HAP-1 (cell line): ENCODE measurements around the gene SH3D19.

Experiments
- DNase-seq, 2 experiments: peaks; one replicate each; pipeline ENCODE4 v3.0.0-alpha.2; 2016 to 2020; ENCODE audit warnings: low spot score in 2 of 2
- H3K27me3 ChIP-seq: fragments of 250-450 bp; sonication (Bioruptor Pico); 2 replicates; pipeline ENCODE4 v1.5.1; 2020; ENCODE audit warnings: low read depth, mild to moderate bottlenecking, moderate library complexity
- H3K36me3 ChIP-seq: fragments of 250-450 bp; sonication (Bioruptor Pico); replicated peaks from 2 replicates; pipeline ENCODE4 v1.5.1; 2020; ENCODE audit warnings: mild to moderate bottlenecking
- H3K4me1 ChIP-seq: fragments of 250-450 bp; sonication (Bioruptor Pico); 2 replicates; pipeline ENCODE4 v1.5.1; 2020; ENCODE audit warnings: mild to moderate bottlenecking
- H3K4me3 ChIP-seq: fragments of 250-450 bp; sonication (Bioruptor Pico); 2 replicates; pipeline ENCODE4 v1.5.1; 2020; ENCODE audit warnings: mild to moderate bottlenecking, moderate library complexity
- H3K9me3 ChIP-seq: fragments of 250-450 bp; sonication (Bioruptor Pico); 2 replicates; pipeline ENCODE4 v1.5.1; 2020; ENCODE audit warnings: mild to moderate bottlenecking, moderate library complexity
- in situ Hi-C: fragments of 300-500 bp; cut with MboI; formaldehyde crosslinking; loops from 3 replicates; pipeline ENCODE4 v1.14.3; 2020; ENCODE audit warnings: low sequenced_read_pairs, inconsistent platforms, mixed read lengths

The SH3D19 gene

DNA sequence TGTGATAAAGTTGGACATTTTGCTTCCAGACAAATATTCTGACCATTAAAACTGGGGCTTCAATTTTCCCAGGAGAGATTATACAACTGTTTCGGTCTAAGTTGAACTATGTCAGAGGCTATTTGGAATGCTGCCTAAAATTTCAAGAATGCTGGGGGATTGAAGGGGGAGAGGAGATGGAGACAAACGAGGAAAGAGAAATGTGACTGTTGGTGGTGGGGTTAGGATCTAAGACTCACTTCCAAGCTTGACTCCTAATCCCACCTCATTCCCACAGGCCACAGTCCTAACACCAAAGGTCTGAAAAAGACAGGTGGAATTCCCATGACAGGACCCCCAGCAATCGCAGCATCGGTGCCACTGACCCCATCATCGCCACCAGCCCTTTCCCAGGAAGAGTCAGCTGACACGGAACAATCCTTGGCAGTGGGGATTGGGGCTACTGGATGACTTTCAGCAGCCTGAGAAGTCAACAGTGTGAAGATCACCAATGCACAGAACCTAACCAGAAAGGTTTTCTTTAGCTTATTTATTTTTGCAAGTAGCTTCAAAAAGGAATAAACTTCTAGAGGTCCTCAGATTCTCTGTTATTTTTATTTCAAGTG lies 122.5 kb downstream of the SH3D19 start:
- peaks cover 6% of the 10 kb centered on the region for H3K4me1 ChIP-seq
- in situ Hi-C loops, result no loop called here
- DNase-seq, result no peak
- no peak overlapping the region for H3K4me3 ChIP-seq
- no peaks in the 10 kb centered on the region for H3K9me3 ChIP-seq
- no peaks in the 10 kb centered on the region for H3K36me3 ChIP-seq
- no peaks in the 10 kb centered on the region for H3K27me3 ChIP-seq

DNA sequence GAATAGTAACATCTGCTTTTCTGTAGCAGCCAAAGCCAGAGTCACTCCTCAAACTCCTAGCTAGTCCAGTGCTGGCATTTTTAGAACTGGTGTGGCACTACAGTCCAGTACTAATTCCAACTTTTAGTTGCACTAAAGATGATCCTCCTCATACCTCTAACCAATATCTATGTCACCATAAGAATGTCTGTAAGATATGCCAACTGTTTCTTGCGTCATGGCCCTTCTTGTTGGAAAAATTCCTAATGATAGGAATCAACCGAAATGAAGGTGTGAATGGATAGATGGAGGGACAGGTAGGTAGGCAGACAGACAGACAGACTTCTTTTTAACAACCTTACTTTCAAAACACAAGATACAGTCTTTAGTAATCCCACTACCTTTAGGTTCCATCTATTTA lies 123.0 kb downstream of the SH3D19 start:
- no peak for DNase-seq
- no peaks in the 10 kb centered on the region for H3K27me3 ChIP-seq
- peaks cover 6% of the 10 kb centered on the region for H3K4me1 ChIP-seq
- in situ Hi-C loops, result no loop called here
- no peaks in the 10 kb centered on the region for H3K9me3 ChIP-seq
- no peak overlapping the region for H3K4me3 ChIP-seq
- no peaks in the 10 kb centered on the region for H3K36me3 ChIP-seq

DNA sequence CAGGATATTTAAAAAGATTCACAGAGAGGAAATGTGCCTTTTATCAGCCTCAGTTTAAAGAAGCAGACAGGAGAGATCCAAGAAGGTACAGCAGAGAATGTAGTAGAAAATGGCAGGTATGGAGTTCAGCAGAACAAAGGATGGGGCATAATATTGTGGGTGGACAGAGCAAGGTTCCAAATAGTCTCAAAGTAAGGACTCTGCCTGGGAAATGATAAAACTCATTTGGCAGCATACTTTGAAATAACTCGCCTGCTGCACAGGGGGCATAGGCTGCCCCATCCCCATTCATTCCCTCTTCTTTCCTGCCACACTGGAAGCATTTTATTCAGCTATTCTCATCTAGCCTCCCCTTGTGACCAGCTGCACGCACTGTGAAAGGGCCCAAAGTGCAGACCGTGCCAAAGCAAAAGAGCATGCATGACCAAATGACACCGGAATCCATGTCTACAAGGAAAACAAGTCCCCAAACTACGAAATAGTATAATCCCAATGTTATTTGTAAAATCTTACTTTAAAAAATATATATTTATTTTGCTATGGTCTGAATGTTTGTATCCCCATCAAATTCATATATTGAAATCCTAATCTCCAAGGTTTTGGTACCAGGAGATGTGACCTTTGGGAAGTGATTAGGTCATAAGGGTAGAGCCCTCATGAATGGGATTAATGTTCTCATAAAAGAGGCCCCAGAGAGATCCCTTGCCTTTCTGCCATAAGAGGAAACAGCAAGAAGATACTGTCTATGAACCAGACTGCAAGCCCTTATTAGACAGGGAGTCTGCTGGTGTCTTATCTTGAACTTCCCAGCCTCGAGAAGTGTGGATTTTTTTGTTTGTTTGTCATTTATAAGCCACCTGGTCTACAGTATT lies 125.8 kb downstream of the SH3D19 start:
- in situ Hi-C loops, result no loop called here
- no peak for DNase-seq
- Histone ChIP-seq H3K4me1 (peaks cover 6% of the 10 kb centered on the region), H3K36me3 (no peaks in the 10 kb centered on the region), H3K27me3 (no peaks in the 10 kb centered on the region), H3K4me3 (no peak overlapping the region), H3K9me3 (no peaks in the 10 kb centered on the region)

DNA sequence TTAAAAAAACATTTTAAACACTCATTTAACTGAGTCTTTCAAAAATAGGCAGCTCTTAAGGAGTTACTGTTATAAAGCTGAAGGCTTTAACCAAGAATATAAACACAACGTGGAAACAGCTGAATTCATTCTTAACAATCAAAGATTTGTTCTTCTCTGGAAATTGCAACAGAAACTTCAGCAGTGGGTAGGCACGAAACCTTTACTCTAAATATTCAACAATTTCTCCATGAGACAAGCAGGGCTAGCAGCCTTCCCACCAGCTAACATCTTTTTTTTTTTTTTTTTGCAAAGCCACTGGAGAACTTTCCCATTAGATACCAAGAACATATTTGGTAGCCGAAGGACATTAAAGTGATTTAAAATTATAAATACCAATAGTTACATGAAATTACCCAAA lies 126.7 kb downstream of the SH3D19 start:
- Histone ChIP-seq H3K27me3 (no peaks in the 10 kb centered on the region), H3K4me3 (no peak overlapping the region), H3K9me3 (no peaks in the 10 kb centered on the region; the same call in 1 of the 2 replicates), H3K4me1 (no peaks in the 10 kb centered on the region; the same call in 1 of the 2 replicates), H3K36me3 (no peaks in the 10 kb centered on the region)
- in situ Hi-C loops, result no loop called here
- DNase-seq, result no peak

DNA sequence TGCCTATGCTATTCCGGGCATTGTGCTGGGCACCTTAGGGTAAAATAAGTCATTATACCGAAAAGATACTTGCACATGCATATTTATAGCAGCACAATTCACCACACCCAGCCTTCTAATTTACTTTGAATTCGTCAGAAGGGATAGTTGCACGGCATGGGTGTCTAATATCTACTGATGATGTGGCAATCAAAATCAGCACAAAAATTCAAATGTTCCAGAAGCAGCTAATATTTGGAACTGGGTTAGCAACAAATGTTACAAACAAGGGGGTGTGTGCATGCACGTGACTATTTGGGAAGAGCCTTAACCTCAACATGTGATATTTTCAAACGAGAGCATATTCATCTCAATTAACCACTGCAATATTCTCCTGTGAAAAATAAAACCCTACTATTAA lies 128.2 kb downstream of the SH3D19 start:
- Histone ChIP-seq H3K36me3 (no peaks in the 10 kb centered on the region), H3K4me3 (no peak overlapping the region), H3K27me3 (no peaks in the 10 kb centered on the region), H3K9me3 (no peaks in the 10 kb centered on the region; the same call in 1 of the 2 replicates), H3K4me1 (no peaks in the 10 kb centered on the region)
- in situ Hi-C loops, result no loop called here
- DNase-seq, result no peak

DNA sequence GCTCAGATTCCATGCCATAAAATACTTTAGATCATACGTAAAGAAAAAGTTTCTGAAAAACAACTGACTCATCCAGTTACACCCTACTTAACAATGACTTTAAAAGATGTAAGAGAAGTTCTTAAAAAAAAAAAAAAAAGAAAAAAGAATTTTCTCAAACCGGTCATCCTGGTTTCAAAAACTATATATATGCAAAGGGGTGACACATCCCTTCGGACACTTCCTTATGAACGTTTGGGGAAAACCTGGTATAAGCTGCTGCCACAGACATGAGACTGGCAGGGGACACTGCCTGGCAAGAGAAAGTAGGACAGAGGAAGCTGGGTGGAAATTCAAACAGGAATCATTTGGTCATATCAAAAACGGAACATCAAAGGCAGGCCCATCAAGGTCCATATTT lies 129.6 kb downstream of the SH3D19 start:
- Histone ChIP-seq H3K4me3 (no peak overlapping the region), H3K36me3 (no peaks in the 10 kb centered on the region), H3K27me3 (no peaks in the 10 kb centered on the region), H3K9me3 (no peaks in the 10 kb centered on the region; the same call in 1 of the 2 replicates), H3K4me1 (no peaks in the 10 kb centered on the region)
- in situ Hi-C loops, result no loop called here
- DNase-seq, result no peak

DNA sequence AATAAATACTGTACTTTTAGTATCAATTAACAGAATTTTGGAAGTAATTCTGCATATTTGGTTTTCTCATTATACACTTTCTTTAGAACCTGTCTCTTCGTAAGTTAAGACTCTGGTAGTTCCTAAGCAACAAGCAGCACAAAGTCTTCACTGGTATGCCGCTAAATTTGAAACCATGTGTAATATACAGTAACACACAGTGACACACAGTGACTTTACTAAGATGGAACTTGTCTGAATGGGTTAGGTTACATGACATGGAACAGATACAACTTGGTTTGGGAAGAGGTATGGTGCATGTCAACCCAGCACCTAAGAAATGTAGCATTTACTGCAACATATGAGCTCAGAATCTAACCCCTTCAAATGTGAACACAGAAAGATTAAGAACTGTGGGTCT lies 132.0 kb downstream of the SH3D19 start:
- Histone ChIP-seq H3K4me3 (no peak overlapping the region), H3K4me1 (no peaks in the 10 kb centered on the region), H3K36me3 (no peaks in the 10 kb centered on the region), H3K9me3 (no peaks in the 10 kb centered on the region; the same call in 1 of the 2 replicates), H3K27me3 (no peaks in the 10 kb centered on the region)
- in situ Hi-C loops, result no loop called here
- DNase-seq, result no peak

DNA sequence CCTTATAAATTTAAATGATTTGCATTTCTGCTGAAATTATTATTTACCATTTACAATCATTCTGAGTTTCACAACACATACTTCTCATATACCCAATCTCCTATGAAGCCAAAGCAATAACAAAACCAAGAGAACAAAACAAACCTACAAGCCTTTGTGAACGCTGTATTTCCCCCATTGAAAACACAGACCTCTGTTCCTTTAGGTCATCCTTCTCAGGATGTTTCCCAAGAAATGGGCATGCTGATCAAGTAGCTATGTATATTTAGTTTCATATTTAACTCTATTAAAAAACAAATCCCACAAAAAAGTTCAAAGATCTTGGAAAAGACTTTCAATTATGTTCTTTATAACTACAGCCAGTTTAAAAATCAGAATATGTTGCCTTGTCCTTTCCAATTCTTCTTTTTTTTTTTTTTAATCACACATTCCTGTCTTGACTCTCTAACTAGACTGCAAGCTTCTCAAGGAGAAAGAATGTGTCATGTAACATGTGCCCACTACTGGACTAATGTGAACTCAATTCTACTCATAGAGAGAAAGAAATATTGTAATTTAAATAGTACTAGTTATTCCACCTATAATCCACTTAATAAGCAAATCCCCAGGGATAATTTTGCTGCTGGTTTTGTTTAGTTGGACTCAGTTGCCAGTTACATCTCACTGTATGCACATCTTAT lies 132.7 kb downstream of the SH3D19 start:
- no peaks in the 10 kb centered on the region; the same call in 1 of the 2 replicates for H3K9me3 ChIP-seq
- in situ Hi-C loops, result no loop called here
- no peaks in the 10 kb centered on the region for H3K4me1 ChIP-seq
- H3K27me3 ChIP-seq, result no peaks in the 10 kb centered on the region
- DNase-seq, result no peak
- no peaks in the 10 kb centered on the region for H3K36me3 ChIP-seq
- H3K4me3 ChIP-seq, result no peak overlapping the region

DNA sequence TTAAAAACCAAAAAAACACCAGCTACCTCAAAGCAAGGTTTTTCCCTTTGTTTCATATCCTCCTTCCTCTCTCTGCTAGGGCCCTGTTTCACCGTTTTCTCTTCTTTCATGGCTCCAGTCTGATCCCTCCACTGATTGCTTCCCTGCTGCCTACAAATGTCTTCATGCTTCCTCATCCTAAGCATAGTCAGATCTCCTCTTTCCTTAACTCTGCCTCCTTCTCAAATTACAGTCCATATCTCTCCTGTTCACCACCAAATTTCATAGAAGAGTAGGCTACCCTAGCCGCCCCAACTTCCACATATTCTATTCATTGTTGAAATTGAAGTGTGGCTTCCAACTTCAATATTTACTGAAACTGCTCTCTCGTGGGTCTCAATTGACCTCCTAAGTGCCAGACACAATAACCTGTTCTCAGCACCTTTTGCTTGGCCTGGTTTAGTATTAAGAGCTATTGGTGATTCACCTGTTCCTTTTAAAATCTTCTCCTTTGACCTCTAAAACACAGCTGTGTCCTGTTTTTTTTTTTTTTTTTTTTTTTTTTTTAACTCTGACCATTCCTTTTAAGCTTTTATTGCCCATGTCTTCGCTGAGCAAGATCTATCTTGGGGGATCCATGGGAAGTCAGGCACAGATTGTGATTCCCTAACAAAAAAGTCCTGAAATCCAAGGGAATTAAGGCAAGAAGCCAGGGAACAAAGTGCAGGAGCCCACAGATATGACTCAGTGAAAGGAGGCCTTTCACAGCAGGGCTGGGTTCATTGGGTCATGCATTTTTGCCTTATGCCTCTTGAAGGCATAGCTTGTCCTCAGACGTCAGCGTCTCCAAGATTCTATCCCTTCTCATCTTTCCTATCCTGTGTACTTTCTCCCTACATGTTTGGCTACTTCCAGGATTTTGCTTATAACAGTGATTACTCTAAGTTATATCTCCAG lies 140.6 kb downstream of the SH3D19 start:
- H3K4me1 ChIP-seq, result no peaks in the 10 kb centered on the region
- no peak for DNase-seq
- in situ Hi-C loops, result no loop called here

DNA sequence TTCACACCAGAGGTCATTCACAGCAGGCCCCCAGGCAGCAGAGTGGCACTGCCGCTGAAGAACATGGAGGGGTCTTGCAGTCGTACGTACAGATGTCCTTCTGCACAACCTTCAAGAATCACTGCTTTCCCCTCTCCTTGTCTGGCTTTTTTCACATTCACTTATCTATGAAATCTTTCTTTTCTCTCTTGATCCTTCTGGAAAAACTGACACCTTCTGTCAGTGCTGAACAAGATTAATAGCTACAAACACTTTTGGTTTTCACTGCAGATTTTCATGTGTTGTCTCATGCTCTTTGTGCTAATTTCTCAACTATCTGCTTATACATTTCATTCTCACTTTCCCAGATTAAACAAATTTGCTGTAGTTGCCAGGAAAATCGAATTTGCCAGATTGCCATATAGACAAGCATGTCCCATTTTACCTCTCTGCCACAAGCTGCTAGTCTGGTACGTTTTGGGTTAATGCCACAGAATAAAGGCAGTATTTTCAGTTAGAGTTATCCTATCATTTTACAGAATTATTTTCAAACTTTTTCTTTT lies 142.9 kb downstream of the SH3D19 start:
- no peak for DNase-seq
- H3K4me3 ChIP-seq, result no peak overlapping the region
- no peaks in the 10 kb centered on the region for H3K27me3 ChIP-seq
- in situ Hi-C loops, result no loop called here
- no peaks in the 10 kb centered on the region for H3K4me1 ChIP-seq
- H3K9me3 ChIP-seq, result no peaks in the 10 kb centered on the region
- H3K36me3 ChIP-seq, result no peaks in the 10 kb centered on the region

More for the DNA sequence above, 140.6 kb downstream of the SH3D19 start:
- no peak overlapping the region for H3K4me3 ChIP-seq
- no peaks in the 10 kb centered on the region for H3K36me3 ChIP-seq
- H3K9me3 ChIP-seq, result no peaks in the 10 kb centered on the region
- H3K27me3 ChIP-seq, result no peaks in the 10 kb centered on the region

DNA sequence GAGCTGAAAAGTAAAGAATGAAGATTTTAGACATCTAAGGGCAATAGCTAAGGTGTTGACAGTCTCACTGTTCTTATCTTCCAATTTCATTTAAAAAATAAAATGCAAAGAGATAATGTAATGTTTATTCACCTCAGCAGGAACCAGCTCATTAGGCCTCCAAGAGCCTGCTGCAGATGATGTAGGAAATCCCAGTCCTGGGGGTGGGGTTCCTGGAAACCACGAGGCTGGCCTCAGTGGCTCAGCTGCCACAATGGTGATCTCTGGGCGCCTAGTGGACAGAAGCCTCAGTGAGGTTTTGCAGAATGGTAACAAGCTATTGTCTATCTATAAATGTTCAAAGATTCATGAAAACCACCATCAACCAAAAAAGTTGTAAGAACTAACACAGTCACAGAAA lies 148.7 kb downstream of the SH3D19 start:
- in situ Hi-C loops, result no loop called here

DNA sequence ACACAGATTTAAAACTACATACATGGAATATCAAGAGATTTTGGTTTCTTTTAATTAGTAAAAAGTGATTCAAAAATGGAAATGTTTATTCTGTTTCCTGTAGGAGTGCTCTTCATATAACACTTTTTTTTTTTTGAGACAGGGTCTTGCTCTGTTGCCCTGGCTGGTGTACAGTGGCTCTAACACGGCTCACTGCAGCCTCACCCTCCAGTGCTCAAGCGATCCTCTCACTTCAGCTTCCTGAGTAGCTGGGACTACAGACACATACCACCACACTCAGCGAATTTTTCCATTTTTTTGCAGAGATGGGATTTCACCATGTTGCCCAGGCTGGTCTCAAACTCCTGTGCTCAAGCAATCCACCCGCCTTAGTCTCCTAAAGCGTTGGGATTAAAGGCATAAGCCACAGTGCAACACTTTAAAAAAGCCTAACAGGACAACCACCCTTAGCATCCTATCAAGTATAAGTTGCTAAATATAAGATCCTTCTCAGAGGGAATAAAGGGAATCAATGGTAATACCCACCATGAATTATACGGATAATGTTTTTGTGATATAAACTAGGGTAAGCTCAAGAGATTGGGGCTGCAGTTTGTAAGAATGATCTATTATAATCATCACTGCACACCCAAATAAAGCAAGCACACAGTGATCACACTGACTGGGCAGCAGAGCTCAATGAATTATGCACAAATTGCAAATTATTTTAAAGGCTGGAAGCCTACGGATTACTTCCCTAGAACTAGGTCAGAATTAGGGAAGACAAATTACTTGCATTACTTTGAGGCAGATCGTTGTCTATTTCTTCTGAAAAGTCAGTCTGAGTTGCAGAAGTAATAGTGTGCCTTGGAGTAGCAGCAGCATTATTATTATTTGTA lies 149.4 kb downstream of the SH3D19 start:
- Histone ChIP-seq H3K9me3 (no peaks in the 10 kb centered on the region), H3K36me3 (peaks cover 3% of the 10 kb centered on the region; the same call in 1 of the 2 replicates), H3K4me3 (no peak overlapping the region), H3K27me3 (no peaks in the 10 kb centered on the region), H3K4me1 (peaks cover under 1% of the 10 kb centered on the region; the same call in 1 of the 2 replicates)
- in situ Hi-C loops, result no loop called here
- no peak for DNase-seq

More for the DNA sequence above, 148.7 kb downstream of the SH3D19 start:
- H3K9me3 ChIP-seq, result no peaks in the 10 kb centered on the region
- no peaks in the 10 kb centered on the region for H3K4me1 ChIP-seq
- no peak overlapping the region for H3K4me3 ChIP-seq
- H3K36me3 ChIP-seq, result peaks cover 3% of the 10 kb centered on the region; the same call in 1 of the 2 replicates
- DNase-seq, result no peak
- no peaks in the 10 kb centered on the region for H3K27me3 ChIP-seq
